GM19397 (cell line): Measurements from ENCODE around the gene C1orf232.

Experiments
- ATAC-seq: cut with Tn5 transposase; IDR thresholded peaks from one replicate; pipeline ENCODE4 v1.9.1; 2021; ENCODE audit warnings: mild to moderate bottlenecking, moderate library complexity; ENCODE audit not compliant: unreplicated experiment

The C1orf232 gene

GRCh38 chr1:26158271-26158907, 10.4 kb downstream of the C1orf232 start:
- ATAC-seq, result no peak

DNA sequence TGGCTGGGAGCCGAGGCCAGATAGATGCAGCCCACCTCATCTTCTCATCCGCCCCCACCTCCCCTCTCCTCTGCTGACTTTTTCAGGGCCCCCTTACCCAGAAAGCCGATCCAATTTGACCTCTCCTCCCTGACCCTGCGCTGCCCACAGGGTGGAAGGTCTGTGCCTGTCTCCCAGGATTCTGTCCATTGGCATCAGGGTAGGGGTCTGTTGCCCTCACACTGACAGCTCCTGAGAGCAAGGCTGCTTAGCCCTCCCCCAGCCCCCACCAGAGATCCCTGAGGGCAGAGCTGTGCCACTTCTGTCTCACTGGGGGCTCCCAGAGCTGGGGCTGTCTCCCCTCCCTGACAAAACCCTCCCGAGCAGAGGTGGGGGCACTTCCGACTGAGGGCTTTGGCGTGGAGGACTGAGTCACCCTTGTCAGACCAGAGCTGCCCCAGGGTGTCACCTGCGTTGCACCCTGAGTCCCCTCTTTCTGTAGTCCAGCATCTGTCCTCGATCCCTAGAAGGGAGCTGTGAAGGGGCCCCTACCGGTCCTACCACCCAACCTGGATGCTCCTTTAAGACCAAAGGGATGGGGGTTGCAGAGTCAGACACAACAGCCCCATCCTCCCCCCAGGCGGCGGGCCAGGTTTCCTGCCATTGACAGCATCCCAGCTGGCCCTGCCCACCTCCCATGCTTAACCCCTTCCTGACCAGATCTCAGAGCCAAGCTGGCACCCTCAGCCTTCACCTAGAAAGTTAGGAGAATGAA, 12.3 kb downstream of the C1orf232 start:
- no peak for ATAC-seq

DNA sequence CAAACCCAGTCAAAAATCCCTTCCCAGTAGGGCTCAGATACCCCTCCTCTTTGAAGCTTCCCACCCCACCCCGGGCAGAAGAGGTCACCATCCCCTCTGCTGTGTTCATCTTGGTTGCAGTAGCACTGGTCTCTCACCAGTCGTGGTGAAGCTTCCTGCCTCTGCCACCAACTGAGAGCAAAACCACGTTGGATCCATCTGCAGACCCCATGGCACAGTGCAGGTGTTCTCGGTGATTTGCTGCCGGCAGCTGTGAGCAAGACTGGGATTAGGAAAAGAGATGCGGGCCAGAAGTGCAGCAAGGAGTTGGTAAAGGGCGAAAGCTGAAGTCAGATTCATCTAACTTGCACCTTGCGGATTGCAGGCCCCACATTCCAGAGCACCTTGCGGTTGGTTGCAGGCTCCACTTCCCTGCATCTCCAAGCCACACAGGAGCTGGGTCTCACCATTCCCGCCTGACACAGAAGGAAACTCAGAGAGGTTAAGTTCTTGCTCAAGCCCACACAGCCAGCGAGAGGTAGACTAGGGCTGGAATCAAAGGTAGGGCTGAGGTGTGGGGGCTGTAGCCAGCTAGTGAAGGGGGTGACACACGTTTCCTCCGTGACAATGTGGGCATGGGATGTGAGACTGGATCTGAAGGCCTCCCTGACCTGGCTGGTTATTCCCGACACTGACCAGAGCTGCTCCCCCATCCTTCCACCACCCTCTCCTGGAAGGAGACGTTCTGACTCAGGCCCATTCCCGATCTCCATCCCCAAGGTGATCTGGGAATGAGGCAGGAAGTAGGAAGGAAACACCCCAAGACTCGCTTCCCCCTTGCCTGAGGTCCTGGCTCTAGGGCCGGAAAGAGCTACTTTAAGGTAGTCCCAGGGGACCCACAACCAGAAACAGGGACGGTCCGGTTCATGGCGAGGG, 13.1 kb downstream of the C1orf232 start:
- ATAC-seq, result no peak

GRCh38 chr1:26154750-26155149, 14.0 kb downstream of the C1orf232 start:
- no peak for ATAC-seq

DNA sequence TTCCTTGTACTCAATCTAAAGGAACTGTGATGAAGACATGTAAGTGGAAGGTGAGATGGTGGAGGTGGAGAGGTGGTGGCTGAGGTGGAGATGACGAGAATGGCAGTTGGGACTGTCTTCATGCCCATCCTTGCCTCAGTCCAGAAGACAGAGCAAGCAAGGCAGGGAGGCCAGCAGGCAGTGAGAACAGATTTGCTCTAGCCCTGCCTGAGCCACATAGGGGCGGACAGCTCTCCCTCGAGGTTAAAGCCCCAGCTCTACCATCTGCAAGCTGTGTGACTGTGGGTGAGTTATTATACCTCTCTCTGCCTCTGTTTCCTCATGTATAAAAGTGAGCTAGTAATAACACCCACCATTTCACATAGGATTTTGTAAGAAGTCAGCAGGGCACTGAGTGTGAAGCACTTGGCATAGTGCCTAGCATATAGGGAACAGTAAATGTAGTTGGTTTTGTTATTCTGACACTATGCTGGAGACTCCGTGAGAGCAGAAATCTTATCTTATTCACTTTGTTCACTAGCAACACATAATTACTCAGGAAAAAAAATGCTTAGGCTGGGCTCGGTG, 14.7 kb downstream of the C1orf232 start:
- no peak for ATAC-seq

GRCh38 chr1:26148887-26149286, 19.9 kb downstream of the C1orf232 start:
- no peak for ATAC-seq

DNA sequence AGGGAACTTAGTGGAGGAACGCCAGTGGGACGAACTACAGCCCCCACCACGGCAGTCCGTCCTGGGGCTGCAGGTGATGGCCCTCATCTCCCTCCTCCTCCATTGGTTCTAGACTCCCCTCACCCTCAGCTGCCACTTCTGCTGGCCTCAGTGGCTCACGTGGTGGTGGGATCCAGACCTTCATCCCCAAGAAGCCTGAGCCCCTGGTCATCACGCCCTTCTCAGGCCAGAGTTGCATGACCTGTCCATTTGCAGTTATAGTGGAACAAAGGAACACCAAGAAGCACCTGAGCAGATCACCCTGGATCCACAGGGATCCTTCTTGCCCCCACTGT, 22.8 kb downstream of the C1orf232 start:
- no peak for ATAC-seq

GRCh38 chr1:26145041-26145959, 23.5 kb downstream of the C1orf232 start:
- no peak for ATAC-seq

DNA sequence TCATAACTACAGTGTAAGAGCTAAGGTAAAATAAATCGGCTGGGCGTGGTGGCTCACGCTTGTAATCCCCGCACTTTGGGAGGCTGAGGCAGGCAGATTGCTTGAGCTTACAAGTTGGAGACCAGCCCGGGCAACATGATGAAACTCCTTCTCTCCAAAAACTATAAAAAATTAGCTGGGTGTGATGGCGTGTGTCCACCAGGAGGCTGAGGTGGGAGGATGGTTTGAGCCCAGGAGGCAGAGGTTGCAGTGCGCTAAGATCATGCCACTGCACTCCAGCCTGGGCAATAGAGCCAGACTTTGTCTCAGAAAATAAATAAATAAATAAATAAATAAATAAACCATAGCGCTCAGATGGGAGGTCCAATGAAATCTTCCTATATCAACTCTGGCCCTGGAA, 26.6 kb downstream of the C1orf232 start:
- ATAC-seq, result no peak

- no peak for ATAC-seq
These were observed 29.7 kb downstream of the C1orf232 start for GRCh38 chr1:26138974-26139558.

DNA sequence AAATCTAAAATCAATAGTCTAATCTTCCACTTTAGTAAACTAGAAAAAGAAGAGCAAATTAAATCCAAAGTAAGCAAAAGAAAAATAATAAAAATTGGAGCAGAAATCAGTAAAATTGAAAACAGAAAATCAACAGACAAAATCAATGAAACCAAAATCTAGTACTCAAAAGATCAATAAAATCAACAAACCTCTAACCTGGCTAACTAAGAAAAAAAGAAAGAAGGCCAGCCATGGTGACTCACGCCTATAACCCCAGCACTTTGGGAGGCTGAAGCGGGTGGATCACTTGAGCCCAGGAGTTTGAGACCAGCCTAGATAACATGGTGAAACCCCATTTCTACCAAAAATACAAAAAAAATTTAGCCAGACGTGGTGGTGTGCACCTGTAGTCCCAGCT, 34.3 kb downstream of the C1orf232 start:
- ATAC-seq, result no peak

DNA sequence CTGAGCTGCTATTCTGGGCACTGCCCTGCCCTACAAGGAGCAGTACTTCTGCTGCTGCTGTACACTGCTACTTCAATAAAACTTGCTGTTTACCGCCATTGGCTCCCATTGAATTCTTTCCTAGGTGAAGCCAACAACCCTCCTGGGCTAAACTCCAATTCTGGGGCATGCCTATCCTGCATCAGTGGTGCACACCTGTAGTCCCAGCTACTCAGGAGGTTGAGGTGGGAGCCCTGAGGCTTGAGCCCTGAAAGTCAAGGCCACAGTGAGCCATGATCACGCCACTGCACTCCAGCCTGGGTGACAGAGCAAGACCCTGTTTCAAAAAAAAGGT, 36.0 kb downstream of the C1orf232 start:
- no peak for ATAC-seq

- no peak for ATAC-seq
These were observed 36.5 kb downstream of the C1orf232 start for GRCh38 chr1:26132128-26132833.

- ATAC-seq, result no peak
These were observed 38.1 kb downstream of the C1orf232 start for GRCh38 chr1:26130695-26131094.

DNA sequence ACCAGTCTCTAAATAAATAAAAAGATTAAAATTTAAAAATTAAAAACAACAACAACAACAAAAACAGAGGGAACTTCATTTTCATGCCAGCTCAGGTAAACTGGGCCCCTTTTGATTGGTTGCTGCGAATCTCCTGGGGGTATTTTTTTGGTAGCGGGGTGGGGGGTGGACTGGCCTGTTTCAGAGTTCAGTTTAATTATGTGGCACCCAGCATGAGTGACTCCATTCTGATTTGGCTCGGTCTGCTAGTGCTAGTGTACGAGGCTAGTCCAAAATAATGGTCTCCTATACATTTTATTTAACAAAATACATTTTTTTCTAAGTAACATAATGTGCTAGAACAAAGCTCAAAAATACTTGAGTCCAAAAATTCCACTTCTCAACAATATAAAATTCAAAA, 39.0 kb downstream of the C1orf232 start:
- ATAC-seq, result no peak

DNA sequence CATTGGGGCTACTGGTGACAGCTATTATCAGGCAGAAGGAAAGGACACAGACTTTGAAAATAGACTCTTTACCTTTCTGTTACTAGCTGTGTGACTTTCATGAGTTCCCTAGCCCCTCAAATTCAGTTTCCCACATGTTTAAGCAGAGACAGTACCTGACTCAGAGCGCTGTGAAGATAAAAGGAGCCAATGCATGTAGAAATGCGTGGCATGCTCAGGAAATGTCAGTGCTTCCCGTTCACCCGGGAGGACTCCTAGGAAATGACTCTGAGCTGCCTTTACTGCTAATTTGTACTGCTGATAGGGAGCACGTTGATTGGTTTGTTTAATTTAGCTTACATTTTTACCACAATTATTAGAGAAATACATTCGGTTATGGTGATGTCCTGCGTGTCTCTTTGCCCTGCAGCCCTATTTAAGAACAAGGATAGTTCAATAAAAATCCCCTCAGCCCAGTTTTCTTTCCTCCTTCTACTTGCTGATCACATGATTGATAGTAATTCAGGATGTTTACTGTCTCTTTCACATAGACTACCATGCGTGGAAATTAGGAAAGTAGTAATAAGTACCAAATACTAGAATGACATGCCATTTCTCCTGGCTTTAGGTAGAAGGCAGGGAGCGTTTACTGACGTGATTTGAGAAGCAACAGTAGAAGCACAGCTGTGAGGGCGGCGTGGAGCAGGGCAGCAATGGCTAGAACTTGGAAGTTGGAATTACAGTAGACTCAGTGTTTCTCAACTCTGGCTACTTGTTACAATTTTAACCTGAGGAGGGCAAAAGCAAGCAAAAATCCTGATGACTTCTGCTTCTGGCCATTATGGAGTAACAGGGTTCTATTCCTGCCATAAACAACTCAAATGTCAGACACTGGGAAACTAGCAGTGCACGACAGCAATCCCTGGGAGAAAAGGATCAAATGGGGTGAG, 41.3 kb downstream of the C1orf232 start:
- ATAC-seq, result no peak

- ATAC-seq, result peak; percentile 73
These were observed 42.3 kb downstream of the C1orf232 start for GRCh38 chr1:26126321-26127084.

DNA sequence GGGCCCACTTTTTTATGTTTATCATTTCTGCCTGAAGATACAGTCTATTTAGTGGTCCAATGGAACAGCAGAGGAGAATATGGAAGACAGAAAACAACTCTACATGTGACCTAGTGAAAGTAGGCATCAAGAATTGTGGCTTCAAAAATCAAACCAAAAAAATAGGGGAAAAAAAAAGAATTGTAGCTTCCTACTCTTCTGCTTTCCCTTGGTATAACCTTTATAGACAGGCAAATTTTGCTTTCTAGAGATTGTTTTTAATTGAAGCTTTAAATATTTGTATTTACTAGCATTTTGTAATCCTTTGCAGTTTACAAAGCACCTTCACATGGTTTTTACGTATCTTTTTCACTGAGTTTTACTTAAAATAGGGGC, 42.8 kb downstream of the C1orf232 start:
- no peak for ATAC-seq
